Caco-2 (cell line): ENCODE data around the gene ZMYM1. TPM values are rescaled to one million over a fixed set of nuclear protein-coding genes. Genes with fewer than 3 reads are reported as not detected.
"Not testable (repeated sequence)": the region's sequence is repeated elsewhere in the genome, so short reads cannot be mapped to it uniquely, and the experiment has no call there.

Experiments used
- BruUV-seq: library from RNA; stranded (reverse); fragments of 400-500 nt; replicated peaks from 2 replicates; lab custom pipeline; 2021; lab: Mats Ljungman, UMichigan
- CTCF ChIA-PET: fragments of 300-600 bp; sonication (Branson Sonifier 250); formaldehyde crosslinking; loops from one replicate; lab custom pipeline; 2022; ENCODE audit warnings: antibody characterized with exemption; lab: Charles Lee
- POLR2A ChIA-PET: fragments of 300-600 bp; sonication (Branson Sonifier 250); formaldehyde crosslinking; loops from one replicate; lab custom pipeline; 2022; ENCODE audit warnings: antibody characterized with exemption; lab: Charles Lee
- DNase-seq, 2 experiments: peaks; one replicate each; pipeline versions ENCODE4 v3.0.0 to v3.0.0-alpha.2; 2020 to 2022
- H3K27me3 ChIP-seq: replicated peaks from 2 replicates; pipeline ENCODE4 v1.6.0; 2011; ENCODE audit warnings: low read length; ENCODE audit not compliant: control insufficient read depth, insufficient read depth
- H3K36me3 ChIP-seq: 2 replicates; pipeline ENCODE4 v1.5.1; 2011; ENCODE audit warnings: low read length; ENCODE audit not compliant: control insufficient read depth, insufficient read depth
- H3K4me1 ChIP-seq: fragments of 250-450 bp; sonication (Bioruptor Pico); 2 replicates; pipeline ENCODE4 v1.5.1; 2020; ENCODE audit warnings: mild to moderate bottlenecking
- H3K4me3 ChIP-seq: 2 replicates; pipeline ENCODE4 v1.5.1; 2011; ENCODE audit warnings: low read depth, mild to moderate bottlenecking, control low read depth, low read length
- H3K9me3 ChIP-seq: fragments of 250-450 bp; sonication (Bioruptor Pico); 2 replicates; pipeline ENCODE4 v1.5.1; 2020; ENCODE audit warnings: mild to moderate bottlenecking, moderate library complexity
- H3K27ac Mint-ChIP-seq: one replicate; pipeline ENCODE4 v1.8.0; 2022; ENCODE audit warnings: mixed read lengths; ENCODE audit not compliant: unreplicated experiment
- H3K27me3 Mint-ChIP-seq: one replicate; pipeline ENCODE4 v1.8.0; 2022; ENCODE audit warnings: mixed read lengths; ENCODE audit not compliant: insufficient read depth, unreplicated experiment
- H3K36me3 Mint-ChIP-seq: one replicate; pipeline ENCODE4 v1.8.0; 2022; ENCODE audit warnings: mild to moderate bottlenecking, mixed read lengths; ENCODE audit not compliant: insufficient read depth, unreplicated experiment
- H3K4me1 Mint-ChIP-seq: one replicate; pipeline ENCODE4 v1.8.0; 2022; ENCODE audit warnings: low read depth, mixed read lengths; ENCODE audit not compliant: unreplicated experiment
- H3K4me3 Mint-ChIP-seq: one replicate; pipeline ENCODE4 v1.8.0; 2022; ENCODE audit warnings: mild to moderate bottlenecking, moderate library complexity, mixed read lengths; ENCODE audit not compliant: unreplicated experiment
- H3K9me3 Mint-ChIP-seq: one replicate; pipeline ENCODE4 v1.8.0; 2022; ENCODE audit warnings: mixed read lengths; ENCODE audit not compliant: unreplicated experiment
- intact Hi-C: fragments of 100-400 bp; cut with micrococcal nuclease; formaldehyde crosslinking; loops from one replicate; pipeline ENCODE4 v1.10.0; 2022; ENCODE audit not compliant: unreplicated experiment
- total RNA-seq: library from RNA; stranded (reverse); gene quantifications from 2 replicates; pipeline ENCODE4 v1.2.3, GENCODE V29; 2022
- TF ChIP-seq, protein P1 (sequence below), 2 experiments: fragments of 200-600 bp in 1 of 2; IDR thresholded peaks; 1 replicate in 1 of 2; 2 replicates in 1 of 2; pipeline versions ENCODE4 v1.5.1 to v1.8.0; 2011 to 2022; ENCODE audit warnings: antibody characterized with exemption in 1 of 2, control low read depth in 1 of 2, inconsistent platforms in 1 of 2, low read depth in 1 of 2, low read length in 1 of 2, mild to moderate bottlenecking in 1 of 2, moderate library complexity in 1 of 2; ENCODE audit not compliant: insufficient read depth in 1 of 2, severe bottlenecking in 1 of 2, unreplicated experiment in 1 of 2

Gene ZMYM1
- total RNA-seq, 1 experiment from 2014 or later = 14.0 TPM

DNA sequence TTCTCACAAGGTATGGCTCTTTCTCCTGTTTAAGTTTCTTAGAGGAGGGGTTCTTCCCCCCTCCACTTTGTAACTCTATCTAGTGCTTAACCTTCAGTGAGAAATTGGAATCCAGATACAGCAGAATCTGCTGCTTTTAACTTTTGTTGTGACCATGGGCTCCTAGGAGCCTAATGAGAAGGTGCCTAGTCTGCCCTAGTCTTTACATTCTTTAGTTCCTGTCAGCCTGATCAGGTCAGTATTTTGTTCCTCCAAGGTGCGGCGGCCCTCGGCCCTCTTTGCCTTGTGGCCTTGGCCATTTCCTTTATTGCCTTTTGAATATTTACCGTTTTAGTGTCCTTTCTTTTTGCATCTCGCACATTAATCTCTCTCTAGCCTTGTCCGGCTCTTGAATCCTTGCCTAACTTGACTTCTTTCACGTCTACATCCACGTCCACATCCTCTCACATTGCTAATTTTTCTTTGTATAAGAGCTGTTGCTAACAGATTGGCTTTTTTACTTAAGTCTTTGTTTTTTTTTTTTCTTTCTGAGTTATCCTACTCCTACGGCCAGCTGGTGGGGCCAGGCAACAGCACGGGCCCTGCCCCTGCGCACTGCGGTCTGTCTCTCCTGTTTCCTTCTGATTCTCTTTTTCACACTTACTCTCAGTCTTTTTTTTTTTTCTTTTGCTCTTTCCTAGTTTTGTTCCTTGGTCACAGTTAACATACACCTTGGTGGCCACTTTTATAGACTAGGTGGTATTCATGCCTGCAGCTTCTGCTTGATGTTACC lies 64.7 kb downstream of the ZMYM1 start:
- no peaks in the 10 kb centered on the region for H3K27me3 Mint-ChIP-seq
- Histone ChIP-seq H3K36me3 (no peaks in the 10 kb centered on the region), H3K4me3 (no peak overlapping the region), H3K4me1 (no peaks in the 10 kb centered on the region), H3K9me3 (no peaks in the 10 kb centered on the region), H3K27me3 (no peaks in the 10 kb centered on the region)
- CTCF ChIA-PET = no interaction called here
- no peak overlapping the region for H3K4me3 Mint-ChIP-seq
- no peak overlapping the region for H3K27ac Mint-ChIP-seq
- intact Hi-C loops = no loop called here
- POLR2A ChIA-PET = no interaction called here
- H3K36me3 Mint-ChIP-seq = no peaks in the 10 kb centered on the region
- no peaks in the 10 kb centered on the region for H3K9me3 Mint-ChIP-seq
- BruUV-seq = no TSS peak
- no peaks in the 10 kb centered on the region for H3K4me1 Mint-ChIP-seq
- no peak for DNase-seq
- TF ChIP-seq, protein P1, sequence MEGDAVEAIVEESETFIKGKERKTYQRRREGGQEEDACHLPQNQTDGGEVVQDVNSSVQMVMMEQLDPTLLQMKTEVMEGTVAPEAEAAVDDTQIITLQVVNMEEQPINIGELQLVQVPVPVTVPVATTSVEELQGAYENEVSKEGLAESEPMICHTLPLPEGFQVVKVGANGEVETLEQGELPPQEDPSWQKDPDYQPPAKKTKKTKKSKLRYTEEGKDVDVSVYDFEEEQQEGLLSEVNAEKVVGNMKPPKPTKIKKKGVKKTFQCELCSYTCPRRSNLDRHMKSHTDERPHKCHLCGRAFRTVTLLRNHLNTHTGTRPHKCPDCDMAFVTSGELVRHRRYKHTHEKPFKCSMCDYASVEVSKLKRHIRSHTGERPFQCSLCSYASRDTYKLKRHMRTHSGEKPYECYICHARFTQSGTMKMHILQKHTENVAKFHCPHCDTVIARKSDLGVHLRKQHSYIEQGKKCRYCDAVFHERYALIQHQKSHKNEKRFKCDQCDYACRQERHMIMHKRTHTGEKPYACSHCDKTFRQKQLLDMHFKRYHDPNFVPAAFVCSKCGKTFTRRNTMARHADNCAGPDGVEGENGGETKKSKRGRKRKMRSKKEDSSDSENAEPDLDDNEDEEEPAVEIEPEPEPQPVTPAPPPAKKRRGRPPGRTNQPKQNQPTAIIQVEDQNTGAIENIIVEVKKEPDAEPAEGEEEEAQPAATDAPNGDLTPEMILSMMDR (IDR thresholded peaks at IDR 0.05; ENCODE audit: insufficient read depth in 1 of 2, low read depth in 1 of 2, low read length in 1 of 2, severe bottlenecking in 1 of 2, unreplicated experiment in 1 of 2) = no peak

DNA sequence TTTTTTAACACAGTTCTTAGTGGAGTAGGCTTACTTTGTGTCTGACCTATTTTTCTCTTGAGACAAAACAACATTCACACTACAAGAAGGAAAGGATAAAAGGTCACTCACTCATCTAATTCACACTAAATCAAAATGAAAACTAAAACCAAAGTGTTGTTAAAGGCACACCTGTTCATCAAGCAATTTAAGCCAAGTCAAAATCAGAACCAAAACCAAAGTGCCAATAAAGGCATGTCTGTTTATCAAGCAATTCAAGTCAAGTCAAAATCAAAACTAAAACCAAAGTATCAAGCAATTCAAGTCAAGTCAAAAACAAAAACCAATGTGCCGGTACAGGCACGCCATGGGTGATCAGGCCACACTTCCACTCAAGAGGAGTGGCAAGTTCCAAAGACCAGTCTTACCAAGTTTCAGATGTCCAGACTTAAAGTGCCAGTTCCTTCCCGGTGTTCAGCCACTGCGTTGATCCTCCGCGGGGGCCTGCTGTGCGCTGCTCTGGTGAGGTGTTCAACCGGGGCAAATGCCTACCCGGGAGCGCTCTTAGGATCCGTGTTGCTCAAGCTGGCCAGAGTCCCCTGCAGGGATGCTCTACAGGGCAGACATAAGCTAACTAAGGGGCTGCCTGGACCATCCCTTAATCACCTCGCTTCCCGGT lies 66.8 kb downstream of the ZMYM1 start:
- CTCF ChIA-PET, H3K27me3 Mint-ChIP-seq, intact Hi-C loops, H3K4me3 ChIP-seq, H3K27me3 ChIP-seq, H3K27ac Mint-ChIP-seq, H3K4me3 Mint-ChIP-seq, H3K4me1 ChIP-seq, BruUV-seq, H3K9me3 Mint-ChIP-seq, H3K36me3 Mint-ChIP-seq, POLR2A ChIA-PET, H3K36me3 ChIP-seq, H3K9me3 ChIP-seq, H3K4me1 Mint-ChIP-seq, DNase-seq: not testable (repeated sequence)

DNA sequence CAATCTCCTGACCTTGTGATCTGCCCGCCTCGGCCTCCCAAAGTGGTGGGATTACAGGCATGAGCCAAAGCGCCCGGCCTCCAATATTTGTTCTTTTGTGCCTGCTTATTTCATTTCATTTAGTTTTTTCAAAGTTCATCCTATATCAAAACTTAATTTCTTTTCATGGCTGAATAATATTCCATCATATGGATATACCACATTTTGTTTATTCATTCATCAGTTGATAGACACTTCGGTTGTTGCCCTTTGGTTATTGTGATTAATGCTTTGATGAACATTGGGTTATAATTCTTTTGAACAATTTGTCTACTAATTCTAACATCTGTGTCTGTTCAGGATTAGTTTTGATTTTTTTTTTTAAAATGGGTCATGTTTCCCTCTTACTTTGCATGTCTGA lies 72.0 kb downstream of the ZMYM1 start:
- Mint-ChIP-seq H3K27me3 (no peaks in the 10 kb centered on the region), H3K27ac (no peak overlapping the region), H3K4me1 (no peaks in the 10 kb centered on the region), H3K36me3 (no peaks in the 10 kb centered on the region), H3K4me3 (no peak overlapping the region), H3K9me3 (no peaks in the 10 kb centered on the region)
- ChIA-PET POLR2A (no interaction called here), CTCF (no interaction called here)
- H3K4me1 ChIP-seq = no peaks in the 10 kb centered on the region
- H3K4me3 ChIP-seq = no peak overlapping the region
- no TSS peak for BruUV-seq
- H3K9me3 ChIP-seq = no peaks in the 10 kb centered on the region
- no peaks in the 10 kb centered on the region for H3K36me3 ChIP-seq
- H3K27me3 ChIP-seq = no peaks in the 10 kb centered on the region
- intact Hi-C loops = no loop called here
- TF ChIP-seq, protein P1 (IDR thresholded peaks at IDR 0.05; ENCODE audit: insufficient read depth in 1 of 2, low read depth in 1 of 2, low read length in 1 of 2, severe bottlenecking in 1 of 2, unreplicated experiment in 1 of 2) = no peak
- DNase-seq = no peak
